ENCODE measurements around the gene LRRC47. TPM values are rescaled to one million over a fixed set of nuclear protein-coding genes. Genes with fewer than 3 reads are reported as not detected.

Gene LRRC47
- total and polyA plus RNA-seq, 2 of the 13 experiments (the other 11 are each of a cell fraction or from before 2014, with no cell fraction given) = 18.3 to 52.5 TPM

GRCh38 chr1:3789421-3790300 lies 6.6 kb downstream of the LRRC47 start:
- POLR2A ChIA-PET = interaction anchor here (1.3 to 1.6 kb wide), 2 partner anchors 14 to 15 kb away, joined by 3 to 4 read pairs; no protein-coding TSS in a partner anchor
- Histone ChIP-seq H4K20me1 (ENCODE audit: insufficient read depth, low read length) (0 out of 2 replicates have a peak, but pooled peaks cover 7% of the 10 kb centered on the region), H3K27ac (ENCODE audit: extremely low read length, insufficient read depth, low read length) (no peak overlapping the region), H3K27me3 (ENCODE audit: control insufficient read depth in 1 of 2, insufficient read depth in 2 of 2, low read length in 2 of 2) (no peaks in the 10 kb centered on the region), H3K9me3 (ENCODE audit: low read length) (no peaks in the 10 kb centered on the region), H3K4me2 (ENCODE audit: low read depth, low read length) (no peak overlapping the region), H3K9ac (ENCODE audit: insufficient read depth, low read depth, low read length) (no peak overlapping the region), H3K4me1 (ENCODE audit: insufficient read depth, low read length) (peaks cover 39% of the 10 kb centered on the region), H3K79me2 (ENCODE audit: insufficient read depth, low read length) (peaks cover 37% of the 10 kb centered on the region), H3K4me3 (replicated peaks in 1 of 3; ENCODE audit: insufficient read depth in 1 of 3, low read depth in 2 of 3, low read length in 3 of 3) (no peak overlapping the region), H2AFZ (ENCODE audit: low read length) (no peak overlapping the region), H3K36me3 (replicated peaks in 1 of 2; ENCODE audit: control insufficient read depth in 1 of 2, insufficient read depth in 2 of 2, low read length in 2 of 2) (peaks cover 10 to 31% of the 10 kb centered on the region in 2 experiments; a peak in 4 of 5 replicates)
- intact Hi-C loops (cut with micrococcal nuclease; ENCODE audit: unreplicated experiment) = no loop called here
- ATAC-seq (no peak), DNase-seq (ENCODE audit: low spot score) (no peak), FAIRE-seq (no peak)
- BruUV-seq (replicated peaks) = no TSS peak
- CTCF ChIA-PET (ENCODE audit: low intra/inter-chr PET ratio, low total read pairs) = no interaction called here
- in situ Hi-C loops (cut with HindIII; ENCODE audit: extremely low pct_ligation_motif_present, low pct_unique_long_range_greater_than_20kb) = no loop called here
- 96% methylated on average over 13 of the region's 34 CpGs for WGBS (ENCODE audit: low lambda C conversion rate)
- TF ChIP-seq ZNF331 (CRISPR knock-in tag; IDR thresholded peaks at IDR 0.05) = no peak
- 0 out of 2 replicates have a peak, but pooled peaks have one; percentile 16 for TF ChIP-seq POLR2G (IDR thresholded peaks at IDR 0.05; ENCODE audit: low read depth, low read length)
- TF ChIP-seq ZFP91 (CRISPR knock-in tag; IDR thresholded peaks at IDR 0.05; ENCODE audit: borderline replicate concordance) = no peak
- no peak for TF ChIP-seq NCOR1 (IDR thresholded peaks at IDR 0.05; ENCODE audit: borderline replicate concordance, low read length)
- no peak for TF ChIP-seq ETS1 (CRISPR knock-in tag; IDR thresholded peaks at IDR 0.05)
- TF ChIP-seq POLR2A (IDR thresholded peaks at IDR 0.05; ENCODE audit: insufficient read depth in 1 of 2, low read depth in 2 of 2, low read length in 2 of 2) = 0 out of 4 replicates have a peak, but pooled peaks of 1 of the 2 experiments have one; percentile 24
- no peak for TF ChIP-seq CREB1 (IDR thresholded peaks at IDR 0.05)
- TF ChIP-seq CREB1 (CRISPR knock-in tag; IDR thresholded peaks at IDR 0.05) = no peak
- TF ChIP-seq HOMEZ (CRISPR knock-in tag; IDR thresholded peaks at IDR 0.05; ENCODE audit: low read depth) = no peak
- TF ChIP-seq CCAR2 (optimal IDR thresholded peaks at IDR 0.05; ENCODE audit: low read depth, low read length) = no peak
- TF ChIP-seq SP1 (IDR thresholded peaks at IDR 0.05) = no peak
- no peak for TF ChIP-seq SP1 (CRISPR knock-in tag; IDR thresholded peaks at IDR 0.05)
- no peak for TF ChIP-seq ZNF562 (CRISPR knock-in tag; IDR thresholded peaks at IDR 0.05; ENCODE audit: borderline replicate concordance)
- TF ChIP-seq HNRNPLL (IDR thresholded peaks at IDR 0.05; ENCODE audit: low read depth, low read length, poor library complexity, severe bottlenecking) = no peak
- TF ChIP-seq ZNF333 (CRISPR knock-in tag; IDR thresholded peaks at IDR 0.05; ENCODE audit: borderline replicate concordance) = no peak
- TF ChIP-seq, protein P1, sequence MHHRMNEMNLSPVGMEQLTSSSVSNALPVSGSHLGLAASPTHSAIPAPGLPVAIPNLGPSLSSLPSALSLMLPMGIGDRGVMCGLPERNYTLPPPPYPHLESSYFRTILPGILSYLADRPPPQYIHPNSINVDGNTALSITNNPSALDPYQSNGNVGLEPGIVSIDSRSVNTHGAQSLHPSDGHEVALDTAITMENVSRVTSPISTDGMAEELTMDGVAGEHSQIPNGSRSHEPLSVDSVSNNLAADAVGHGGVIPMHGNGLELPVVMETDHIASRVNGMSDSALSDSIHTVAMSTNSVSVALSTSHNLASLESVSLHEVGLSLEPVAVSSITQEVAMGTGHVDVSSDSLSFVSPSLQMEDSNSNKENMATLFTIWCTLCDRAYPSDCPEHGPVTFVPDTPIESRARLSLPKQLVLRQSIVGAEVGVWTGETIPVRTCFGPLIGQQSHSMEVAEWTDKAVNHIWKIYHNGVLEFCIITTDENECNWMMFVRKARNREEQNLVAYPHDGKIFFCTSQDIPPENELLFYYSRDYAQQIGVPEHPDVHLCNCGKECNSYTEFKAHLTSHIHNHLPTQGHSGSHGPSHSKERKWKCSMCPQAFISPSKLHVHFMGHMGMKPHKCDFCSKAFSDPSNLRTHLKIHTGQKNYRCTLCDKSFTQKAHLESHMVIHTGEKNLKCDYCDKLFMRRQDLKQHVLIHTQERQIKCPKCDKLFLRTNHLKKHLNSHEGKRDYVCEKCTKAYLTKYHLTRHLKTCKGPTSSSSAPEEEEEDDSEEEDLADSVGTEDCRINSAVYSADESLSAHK (CRISPR knock-in tag; IDR thresholded peaks at IDR 0.05; ENCODE audit: borderline replicate concordance) = no peak
